ENCODE data around the gene SPATA31A3.
"Not testable (repeated sequence)": the region's sequence is repeated elsewhere in the genome, so short reads cannot be mapped to it uniquely, and the experiment has no call there.

Gene SPATA31A3

GRCh38 chr9:66992450-66992849 is at the start of gene SPATA31A3:
Gene SPATA31A3, minus strand, starts transcription at chr9:66992550. Its CDS starts 29 bp downstream, at chr9:66992521.
- not testable (repeated sequence) for DNase-seq

DNA sequence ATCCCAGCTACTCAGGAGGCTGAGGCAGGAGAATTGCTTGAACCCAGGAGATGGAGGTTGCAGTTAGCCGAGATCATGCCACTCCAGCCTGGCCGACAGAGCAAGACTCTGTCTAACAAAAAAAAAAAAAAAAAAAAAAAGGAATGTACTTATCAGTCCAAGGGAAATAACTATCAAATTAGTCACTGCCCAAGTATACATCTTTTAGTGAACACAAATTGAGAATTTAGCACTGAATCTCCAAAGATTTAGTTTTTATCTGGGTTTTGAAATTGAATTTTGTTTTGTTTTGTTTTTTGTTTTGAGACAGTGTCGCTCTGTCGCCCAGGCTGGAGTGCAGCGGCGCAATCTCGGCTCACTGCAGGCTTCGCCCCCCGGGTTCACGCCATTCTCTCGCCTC is 39.8 kb downstream of the SPATA31A3 start:
- DNase-seq = not testable (repeated sequence)

DNA sequence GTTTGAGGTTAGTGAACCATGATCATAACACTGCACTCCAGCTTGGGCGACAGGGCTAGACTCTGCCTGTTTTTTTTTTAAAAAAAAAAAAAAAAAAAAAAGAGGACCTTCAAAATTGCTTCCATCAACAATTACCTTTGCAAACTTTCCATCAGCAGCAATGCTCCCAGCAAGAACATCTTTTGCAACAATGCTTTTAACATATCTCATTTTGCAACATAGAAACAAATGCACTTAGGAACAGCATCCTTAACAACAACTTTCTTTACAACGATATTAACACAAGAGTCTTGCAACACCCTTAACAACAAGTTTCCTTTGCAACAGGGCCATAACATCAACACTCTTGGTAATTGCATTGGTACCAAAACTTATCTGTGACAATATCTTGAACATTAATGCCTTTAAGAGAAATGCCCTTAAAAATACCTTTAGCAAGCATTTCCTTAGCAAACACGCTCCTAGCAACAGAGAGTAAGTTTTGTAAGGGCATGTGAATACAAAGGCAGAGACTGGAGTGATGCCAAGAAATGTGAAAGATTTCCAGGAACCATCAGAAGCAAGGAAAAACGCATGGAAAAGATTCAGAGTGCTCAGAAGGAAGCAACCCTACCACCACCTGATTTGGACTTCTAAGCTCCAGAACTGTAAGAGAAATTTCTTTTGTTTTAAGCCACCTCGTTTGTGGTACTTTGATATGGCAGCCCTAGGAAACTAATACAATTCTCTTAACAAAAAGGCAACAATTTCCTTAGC is 49.8 kb downstream of the SPATA31A3 start:
- peak; percentile 37 for DNase-seq

DNA sequence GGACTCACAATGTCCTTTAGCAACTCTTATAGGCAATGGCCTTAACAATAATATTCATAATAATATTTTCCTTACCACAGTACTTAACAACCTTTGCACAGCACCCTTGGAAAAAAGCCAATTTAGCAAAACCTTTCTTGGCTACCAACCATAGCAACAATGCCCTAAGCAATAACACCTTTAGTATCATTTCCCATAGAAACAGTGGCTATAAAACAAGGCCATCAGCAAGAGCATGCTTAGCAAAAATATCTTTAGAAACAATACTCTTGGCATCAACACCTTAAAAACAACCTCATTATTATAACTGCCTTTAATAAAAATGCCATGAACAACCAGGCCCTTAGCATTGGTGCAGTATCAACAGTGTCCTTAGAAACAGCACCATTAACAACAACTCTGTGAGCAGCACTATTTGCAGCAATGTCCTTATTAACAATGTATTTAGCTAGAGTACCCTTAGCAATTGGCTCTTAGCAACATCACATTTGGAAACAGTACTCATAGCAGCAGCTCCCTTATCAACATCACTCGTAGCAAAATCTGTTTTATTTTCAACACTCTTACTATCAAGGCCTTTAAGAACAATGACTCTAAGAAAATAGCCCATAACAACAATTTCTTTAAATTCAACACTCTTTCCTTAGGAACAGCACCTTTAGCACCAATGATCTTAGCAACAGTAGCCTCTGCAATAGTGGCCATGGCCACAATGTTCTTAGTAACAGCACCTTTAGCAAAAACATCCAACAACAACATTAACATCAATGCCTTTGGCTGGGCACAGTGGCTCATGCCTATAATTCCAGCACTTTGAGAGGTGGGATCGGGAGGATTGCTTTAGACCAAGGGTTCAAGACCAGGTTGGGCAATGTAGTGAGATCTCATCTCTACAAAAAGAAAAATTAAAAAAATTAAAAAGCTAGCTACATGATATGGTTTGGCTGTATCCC is 52.2 kb downstream of the SPATA31A3 start:
- not testable (repeated sequence) for DNase-seq

GRCh38 chr9:66938322-66938721 is 54.0 kb downstream of the SPATA31A3 start:
- DNase-seq = not testable (repeated sequence)

DNA sequence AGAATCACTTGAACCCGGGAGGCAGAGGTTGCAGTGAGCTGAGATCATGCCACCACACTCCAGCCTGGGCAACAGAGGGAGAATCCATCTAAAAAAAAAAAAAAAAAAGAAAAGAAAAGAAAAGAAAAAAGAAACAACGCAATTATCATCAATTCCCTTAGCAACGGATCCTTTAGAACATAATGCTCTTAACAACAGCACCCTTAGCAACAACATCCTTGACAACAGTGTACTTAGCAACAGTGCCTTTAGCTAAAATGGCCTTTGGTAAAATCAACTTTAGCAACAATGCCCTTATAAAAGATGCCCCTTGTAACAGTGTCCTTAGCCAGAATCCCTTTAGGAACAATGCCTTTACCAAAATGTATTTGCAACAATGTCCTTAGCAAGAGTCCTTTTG is 54.7 kb downstream of the SPATA31A3 start:
- DNase-seq = not testable (repeated sequence)
